HepG2 (cell line): ENCODE measurements around the gene POLR1C. TPM values are rescaled to one million over a fixed set of nuclear protein-coding genes. Genes with fewer than 3 reads are reported as not detected.

Source experiments
- CHCHD3 ChIP-seq: sonication (generic); formaldehyde crosslinking; IDR thresholded peaks from 2 replicates; pipeline ENCODE4 v1.8.0; 2022; ENCODE audit warnings: mild to moderate bottlenecking, missing genetic modification reagents, moderate library complexity
- CHD4 ChIP-seq: fragments of 200-600 bp; sonication (generic); IDR thresholded peaks from 2 replicates; pipeline ENCODE4 v1.7.0; 2017; ENCODE audit warnings: mild to moderate bottlenecking, low read length, borderline replicate concordance
- CREM ChIP-seq, 2 experiments: sonication (generic) in 1 of 2; formaldehyde crosslinking in 1 of 2; IDR thresholded peaks; 2 replicates each; pipeline versions ENCODE4 v1.4.0 to v1.6.1; 2016 to 2020; ENCODE audit warnings: antibody characterized with exemption in 1 of 2, mild to moderate bottlenecking in 1 of 2, missing genetic modification reagents in 1 of 2
- DDIT3 ChIP-seq: sonication (generic); formaldehyde crosslinking; IDR thresholded peaks from 2 replicates; pipeline ENCODE4 v1.4.0; 2020; ENCODE audit warnings: mild to moderate bottlenecking, missing genetic modification reagents
- ESRRA ChIP-seq: sonication (generic); formaldehyde crosslinking; IDR thresholded peaks from 2 replicates; pipeline ENCODE4 v1.5.1; 2020; ENCODE audit warnings: mild to moderate bottlenecking, low read depth, missing genetic modification reagents
- GZF1 ChIP-seq: sonication (generic); formaldehyde crosslinking; IDR thresholded peaks from 2 replicates; pipeline ENCODE4 v1.5.1; 2020; ENCODE audit warnings: mild to moderate bottlenecking, missing genetic modification reagents
- HNF1B ChIP-seq: sonication (generic); formaldehyde crosslinking; IDR thresholded peaks from 2 replicates; pipeline ENCODE4 v1.5.1; 2020; ENCODE audit warnings: mild to moderate bottlenecking, moderate library complexity, missing genetic modification reagents
- MBNL3 ChIP-seq: fragments of 250-450 bp; sonication (Bioruptor Pico); conservative IDR thresholded peaks from 2 replicates; pipeline ENCODE4 v1.8.0; 2022; ENCODE audit warnings: mild to moderate bottlenecking, inconsistent platforms
- NR2C2 ChIP-seq: sonication (generic); formaldehyde crosslinking; IDR thresholded peaks from 2 replicates; pipeline ENCODE4 v1.4.0; 2020; ENCODE audit warnings: missing genetic modification reagents, mild to moderate bottlenecking, moderate library complexity, borderline replicate concordance
- RBAK ChIP-seq: sonication (generic); formaldehyde crosslinking; IDR thresholded peaks from 2 replicates; pipeline ENCODE4 v1.5.1; 2020; ENCODE audit warnings: mild to moderate bottlenecking, missing genetic modification reagents
- SCMH1 ChIP-seq: sonication (generic); formaldehyde crosslinking; IDR thresholded peaks from 2 replicates; pipeline ENCODE4 v1.9.0; 2021; ENCODE audit warnings: missing genetic modification reagents, mild to moderate bottlenecking, borderline replicate concordance
- TOPORS ChIP-seq: sonication (generic); formaldehyde crosslinking; IDR thresholded peaks from 2 replicates; pipeline ENCODE4 v1.8.0; 2023; ENCODE audit warnings: mild to moderate bottlenecking, missing genetic modification reagents
- ZBTB20 ChIP-seq: sonication (generic); formaldehyde crosslinking; IDR thresholded peaks from 2 replicates; pipeline ENCODE4 v1.8.1; 2023; ENCODE audit warnings: missing genetic modification reagents, low read depth, mild to moderate bottlenecking, borderline replicate concordance
- ZBTB7A ChIP-seq: sonication (generic); formaldehyde crosslinking; IDR thresholded peaks from 2 replicates; pipeline ENCODE4 v1.8.0; 2022; ENCODE audit warnings: mild to moderate bottlenecking, missing genetic modification reagents
- ZFYVE20 ChIP-seq: sonication (generic); formaldehyde crosslinking; IDR thresholded peaks from 2 replicates; pipeline ENCODE4 v1.8.0; 2023; ENCODE audit warnings: low read depth, mild to moderate bottlenecking, moderate library complexity, missing genetic modification reagents, borderline replicate concordance
- ZNF720 ChIP-seq: sonication (generic); formaldehyde crosslinking; IDR thresholded peaks from 2 replicates; pipeline ENCODE4 v1.4.0; 2020; ENCODE audit warnings: missing genetic modification reagents
- ZSCAN12 ChIP-seq: sonication (generic); formaldehyde crosslinking; IDR thresholded peaks from 2 replicates; pipeline ENCODE4 v1.9.0; 2021; ENCODE audit warnings: mild to moderate bottlenecking, missing genetic modification reagents
- ZSCAN29 ChIP-seq: sonication (generic); formaldehyde crosslinking; conservative IDR thresholded peaks from 2 replicates; pipeline ENCODE4 v1.4.0; 2020; ENCODE audit warnings: mild to moderate bottlenecking, missing genetic modification reagents
- polyA plus RNA-seq, 8 experiments: library from polyadenylated mRNA; depleted of rRNA in 3 of 8; stranded (reverse) in 7 of 8; unstranded in 1 of 8; fragments of >200 nt; fragmentation: Illumina TruSeq in 4 of 8; extraction: Trizol in 4 of 8; gene quantifications; 2 replicates each; pipeline versions ENCODE4 v1.2.1 to v1.2.3, GENCODE V29; 2011 to 2016; ENCODE audit warnings: low read depth in 4 of 8, missing spikeins in 1 of 8, mixed read lengths in 1 of 8; ENCODE audit not compliant: insufficient read depth in 1 of 8
- total RNA-seq, 5 experiments: library from RNA; depleted of rRNA; stranded (reverse); fragments of >200 nt; fragmentation: Illumina TruSeq; extraction: Trizol; gene quantifications; 2 replicates each; pipeline ENCODE4 v1.2.3, GENCODE V29; 2016; ENCODE audit warnings: low read depth in 1 of 5
- TF ChIP-seq, protein P1 (sequence below): sonication (generic); formaldehyde crosslinking; IDR thresholded peaks from 2 replicates; pipeline ENCODE4 v1.8.0; 2022; ENCODE audit warnings: mild to moderate bottlenecking, missing genetic modification reagents; ENCODE audit not compliant: insufficient replicate concordance
- TF ChIP-seq, protein P2 (sequence below): sonication (generic); formaldehyde crosslinking; IDR thresholded peaks from 2 replicates; pipeline ENCODE4 v1.4.0; 2020; ENCODE audit warnings: missing genetic modification reagents, borderline replicate concordance

POLR1C gene
- total and polyA plus RNA-seq, 2 of the 13 experiments (the other 11 are each of a cell fraction or from before 2014, with no cell fraction given), result 62.6 to 72.2 TPM

DNA sequence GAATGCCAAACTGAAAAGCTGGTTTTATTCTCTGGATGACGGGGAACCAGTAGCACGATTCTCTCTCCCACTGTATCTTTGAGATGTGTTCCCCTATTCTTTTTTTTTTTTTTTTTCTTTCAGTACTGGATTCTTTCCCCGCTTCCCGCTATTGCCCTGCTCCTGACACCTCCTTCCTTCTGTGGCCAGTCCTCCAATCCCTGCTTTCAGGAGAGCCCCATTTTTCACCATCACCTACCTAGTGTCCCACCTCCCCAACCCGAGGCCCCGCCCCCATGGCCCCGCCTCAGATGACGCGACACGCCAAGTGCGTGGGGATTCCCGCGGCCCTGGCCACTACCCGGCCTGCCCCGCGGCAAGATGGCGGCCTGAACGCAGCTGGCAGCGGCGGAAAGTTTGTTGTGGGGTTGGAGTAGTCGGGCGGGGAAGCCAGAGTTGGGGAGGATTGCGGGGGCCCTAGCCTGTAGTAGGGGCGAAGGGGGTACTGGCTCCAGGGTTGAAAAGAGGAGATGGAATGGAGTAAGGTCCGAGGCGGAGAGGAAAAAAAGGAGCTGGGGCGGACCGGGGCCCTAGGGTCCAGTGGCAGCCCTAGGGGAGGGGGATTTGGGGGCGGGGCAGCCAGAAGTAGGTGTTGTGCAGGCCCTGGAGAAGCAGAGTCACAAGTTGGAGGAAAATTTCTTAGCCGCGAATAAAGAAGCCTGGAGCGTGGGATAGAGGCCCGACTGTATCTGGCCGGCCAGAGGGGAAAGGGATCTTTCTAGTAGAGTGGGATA, 39.5 kb upstream of the POLR1C start, which contains the start of gene TJAP1 (continued):
- TF ChIP-seq HNF1B (CRISPR knock-in tag) (peak; percentile 79), GZF1 (CRISPR knock-in tag) (no peak), ZSCAN12 (CRISPR knock-in tag) (no peak), ZBTB20 (CRISPR knock-in tag) (peak; percentile 91; the same call in 1 of the 2 replicates), SCMH1 (CRISPR knock-in tag) (no peak), RBAK (CRISPR knock-in tag) (no peak), ZNF720 (CRISPR knock-in tag) (no peak), ESRRA (CRISPR knock-in tag) (no peak), ZSCAN29 (CRISPR knock-in tag) (0 out of 2 replicates have a peak, but pooled peaks have one; percentile 62), CHD4 (no peak), TOPORS (CRISPR knock-in tag) (0 out of 2 replicates have a peak, but pooled peaks have one; percentile 57), DDIT3 (no peak), CHCHD3 (CRISPR knock-in tag) (no peak), MBNL3 (CRISPR knock-in tag) (no peak), CREM (IDR thresholded peaks at IDR 0.05) (peak; percentile 75), CREM (CRISPR knock-in tag; IDR thresholded peaks at IDR 0.05) (peak; percentile 35; the same call in 1 of the 2 replicates), NR2C2 (CRISPR knock-in tag) (peak; percentile 78), ZBTB7A (CRISPR knock-in tag) (peak; percentile 55; the same call in 1 of the 2 replicates), ZFYVE20 (CRISPR knock-in tag) (no peak)
- TF ChIP-seq, protein P1, sequence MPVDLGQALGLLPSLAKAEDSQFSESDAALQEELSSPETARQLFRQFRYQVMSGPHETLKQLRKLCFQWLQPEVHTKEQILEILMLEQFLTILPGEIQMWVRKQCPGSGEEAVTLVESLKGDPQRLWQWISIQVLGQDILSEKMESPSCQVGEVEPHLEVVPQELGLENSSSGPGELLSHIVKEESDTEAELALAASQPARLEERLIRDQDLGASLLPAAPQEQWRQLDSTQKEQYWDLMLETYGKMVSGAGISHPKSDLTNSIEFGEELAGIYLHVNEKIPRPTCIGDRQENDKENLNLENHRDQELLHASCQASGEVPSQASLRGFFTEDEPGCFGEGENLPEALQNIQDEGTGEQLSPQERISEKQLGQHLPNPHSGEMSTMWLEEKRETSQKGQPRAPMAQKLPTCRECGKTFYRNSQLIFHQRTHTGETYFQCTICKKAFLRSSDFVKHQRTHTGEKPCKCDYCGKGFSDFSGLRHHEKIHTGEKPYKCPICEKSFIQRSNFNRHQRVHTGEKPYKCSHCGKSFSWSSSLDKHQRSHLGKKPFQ (CRISPR knock-in tag), result no peak
- TF ChIP-seq, protein P2, sequence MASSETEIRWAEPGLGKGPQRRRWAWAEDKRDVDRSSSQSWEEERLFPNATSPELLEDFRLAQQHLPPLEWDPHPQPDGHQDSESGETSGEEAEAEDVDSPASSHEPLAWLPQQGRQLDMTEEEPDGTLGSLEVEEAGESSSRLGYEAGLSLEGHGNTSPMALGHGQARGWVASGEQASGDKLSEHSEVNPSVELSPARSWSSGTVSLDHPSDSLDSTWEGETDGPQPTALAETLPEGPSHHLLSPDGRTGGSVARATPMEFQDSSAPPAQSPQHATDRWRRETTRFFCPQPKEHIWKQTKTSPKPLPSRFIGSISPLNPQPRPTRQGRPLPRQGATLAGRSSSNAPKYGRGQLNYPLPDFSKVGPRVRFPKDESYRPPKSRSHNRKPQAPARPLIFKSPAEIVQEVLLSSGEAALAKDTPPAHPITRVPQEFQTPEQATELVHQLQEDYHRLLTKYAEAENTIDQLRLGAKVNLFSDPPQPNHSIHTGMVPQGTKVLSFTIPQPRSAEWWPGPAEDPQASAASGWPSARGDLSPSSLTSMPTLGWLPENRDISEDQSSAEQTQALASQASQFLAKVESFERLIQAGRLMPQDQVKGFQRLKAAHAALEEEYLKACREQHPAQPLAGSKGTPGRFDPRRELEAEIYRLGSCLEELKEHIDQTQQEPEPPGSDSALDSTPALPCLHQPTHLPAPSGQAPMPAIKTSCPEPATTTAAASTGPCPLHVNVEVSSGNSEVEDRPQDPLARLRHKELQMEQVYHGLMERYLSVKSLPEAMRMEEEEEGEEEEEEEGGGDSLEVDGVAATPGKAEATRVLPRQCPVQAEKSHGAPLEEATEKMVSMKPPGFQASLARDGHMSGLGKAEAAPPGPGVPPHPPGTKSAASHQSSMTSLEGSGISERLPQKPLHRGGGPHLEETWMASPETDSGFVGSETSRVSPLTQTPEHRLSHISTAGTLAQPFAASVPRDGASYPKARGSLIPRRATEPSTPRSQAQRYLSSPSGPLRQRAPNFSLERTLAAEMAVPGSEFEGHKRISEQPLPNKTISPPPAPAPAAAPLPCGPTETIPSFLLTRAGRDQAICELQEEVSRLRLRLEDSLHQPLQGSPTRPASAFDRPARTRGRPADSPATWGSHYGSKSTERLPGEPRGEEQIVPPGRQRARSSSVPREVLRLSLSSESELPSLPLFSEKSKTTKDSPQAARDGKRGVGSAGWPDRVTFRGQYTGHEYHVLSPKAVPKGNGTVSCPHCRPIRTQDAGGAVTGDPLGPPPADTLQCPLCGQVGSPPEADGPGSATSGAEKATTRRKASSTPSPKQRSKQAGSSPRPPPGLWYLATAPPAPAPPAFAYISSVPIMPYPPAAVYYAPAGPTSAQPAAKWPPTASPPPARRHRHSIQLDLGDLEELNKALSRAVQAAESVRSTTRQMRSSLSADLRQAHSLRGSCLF (CRISPR knock-in tag), result no peak
